ENCODE measurements around the gene MAP7D1.
A peak's percentile ranks its signal among the peaks of the same experiment; 100 is the strongest.

MAP7D1 gene

DNA sequence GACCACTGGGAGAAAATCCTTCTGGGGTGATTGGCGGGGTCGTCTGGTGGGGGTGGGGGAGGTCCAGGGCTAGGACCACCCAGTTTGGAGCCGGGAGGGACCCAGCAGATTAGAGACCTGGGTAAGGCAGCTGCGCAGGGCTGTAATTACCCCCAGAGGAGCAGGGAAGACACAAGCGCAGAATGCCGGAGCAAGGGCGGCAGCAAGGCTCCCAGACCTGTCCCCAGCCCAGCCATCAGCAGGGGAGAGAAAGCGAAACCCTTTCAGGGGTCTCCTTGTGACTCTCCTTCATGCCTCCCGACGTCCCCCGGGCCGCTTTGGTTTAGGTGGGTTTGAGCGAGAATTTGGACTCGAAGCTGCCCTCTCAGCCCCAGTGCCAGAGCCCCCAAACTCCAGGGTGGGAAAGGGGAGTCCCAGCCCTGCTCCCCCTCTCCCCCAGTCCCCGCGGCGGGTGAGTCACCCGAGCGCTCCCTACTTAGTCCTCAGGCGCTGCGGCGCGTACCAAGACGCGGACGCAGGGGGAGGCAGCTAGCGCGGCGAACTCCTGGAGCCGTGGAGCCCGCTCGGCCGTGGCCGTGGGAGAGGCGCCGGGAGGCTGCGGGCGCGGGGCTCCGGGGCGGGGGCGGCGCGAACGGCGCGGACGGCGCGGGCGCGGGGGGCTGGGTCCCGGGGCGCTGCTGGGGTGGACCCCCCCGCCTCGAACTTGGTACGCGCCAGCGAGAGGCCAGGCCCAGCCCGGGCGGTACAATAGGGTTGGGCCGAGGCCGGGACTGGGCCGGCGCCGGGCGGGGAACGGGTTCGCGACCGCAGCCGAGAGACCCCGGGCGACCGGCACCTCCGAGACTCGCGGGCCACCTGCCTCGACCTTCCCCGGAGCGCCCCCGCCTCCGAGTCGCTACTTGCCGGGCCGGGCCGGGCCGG, at the start of gene MAP7D1:
MAP7D1 (plus strand) TSS at position 753 of the 921 bp plus-strand sequence. CDS start 258 bp downstream, outside the sequence.
- peak; percentile 85 to 86 for DNase-seq

GRCh38 chr1:36106269-36106668, 49.7 kb upstream of the MAP7D1 start:
- no peak for DNase-seq

DNA sequence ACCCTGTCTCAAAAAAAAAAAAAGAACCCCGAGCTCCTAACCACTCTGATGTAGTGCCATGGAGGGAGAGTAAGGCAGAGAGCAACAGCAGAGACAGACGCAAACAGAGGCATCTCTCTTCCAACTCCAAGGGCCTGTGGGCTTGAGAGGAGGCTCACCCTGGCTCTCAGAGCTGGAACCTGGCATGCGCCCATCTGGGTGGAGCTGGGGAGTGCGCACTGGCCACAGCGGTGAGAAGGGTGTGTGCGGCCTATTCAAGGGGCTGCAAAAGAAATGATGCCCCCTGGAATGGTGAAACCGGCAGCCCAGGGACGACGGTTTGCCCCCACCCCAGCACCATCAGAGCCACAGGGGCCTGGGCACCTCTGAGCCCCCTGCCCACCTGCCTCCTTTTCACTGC, 48.6 kb upstream of the MAP7D1 start:
- DNase-seq = no peak

DNA sequence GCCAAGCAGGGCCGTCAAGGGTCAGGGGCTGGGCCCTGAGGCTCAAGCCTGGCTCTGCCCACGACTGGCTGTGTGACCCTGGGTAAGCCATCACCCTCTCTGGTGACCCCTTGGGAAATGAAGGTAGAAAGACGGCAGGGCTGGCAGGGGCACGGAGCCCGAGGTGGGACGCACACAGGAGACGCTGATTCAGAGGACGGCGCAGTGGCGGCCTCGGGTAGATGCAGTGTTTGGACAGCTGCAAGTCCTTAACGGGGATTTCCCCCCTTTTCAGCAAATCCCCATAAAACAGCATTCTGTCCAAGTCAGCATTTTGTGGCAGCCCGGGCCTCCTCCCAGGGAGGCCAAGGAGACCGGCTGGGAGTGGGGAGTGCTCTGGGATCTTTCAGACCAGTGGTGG, 47.6 kb upstream of the MAP7D1 start:
- no peak for DNase-seq

DNA sequence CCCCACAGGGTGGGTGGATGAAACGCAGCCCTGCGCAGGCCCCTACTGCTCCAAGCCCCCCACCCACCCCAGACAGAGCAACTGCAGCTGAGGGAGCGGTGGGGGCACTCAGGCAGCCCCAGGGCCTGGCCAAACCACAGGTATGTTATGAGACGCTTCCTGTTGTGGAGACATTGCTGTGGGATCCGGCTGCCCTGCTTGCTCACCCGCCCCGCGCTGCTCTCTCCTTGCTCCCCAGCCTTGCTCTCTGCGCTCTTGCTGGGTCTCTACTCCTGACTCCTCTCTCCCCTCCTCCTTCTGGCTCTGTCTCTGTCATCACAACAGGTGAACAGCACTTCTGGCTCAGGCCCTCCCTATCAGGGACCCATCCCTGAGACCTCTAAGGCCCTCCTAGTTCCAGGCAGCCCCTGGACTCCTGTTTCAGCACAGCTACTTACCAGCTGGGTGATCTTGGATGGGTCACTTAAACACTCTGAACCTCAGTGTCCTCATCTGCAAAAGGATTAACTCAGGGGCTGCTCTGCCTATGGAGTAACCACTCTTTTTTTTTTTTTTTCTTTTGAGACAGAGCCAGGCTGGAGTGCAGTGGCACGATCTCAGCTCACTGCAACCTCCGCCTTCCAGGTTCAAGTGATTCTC, 46.8 kb upstream of the MAP7D1 start:
- DNase-seq = peak in 1 of 2 donors; percentile 30

DNA sequence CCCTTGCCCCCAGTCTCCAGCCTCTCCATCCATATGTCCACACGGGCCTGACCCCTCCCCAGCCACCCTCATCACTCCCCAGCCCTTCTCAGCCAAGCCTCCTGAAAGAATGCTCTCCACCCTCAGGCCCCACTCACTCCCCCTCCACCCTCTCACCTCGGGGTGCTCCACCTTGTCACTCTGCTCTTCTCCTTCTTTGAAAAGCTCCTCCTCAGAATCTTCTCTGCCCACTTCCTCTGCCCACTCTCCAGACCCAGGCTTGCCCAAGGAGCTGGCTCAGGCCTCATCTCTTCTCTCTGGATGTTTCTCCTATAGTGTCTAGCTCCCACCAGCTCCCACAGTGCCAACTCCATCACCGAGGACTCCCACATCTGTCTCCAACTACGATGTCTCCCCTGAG, 44.8 kb upstream of the MAP7D1 start:
- no peak for DNase-seq

GRCh38 chr1:36112823-36113222, 43.1 kb upstream of the MAP7D1 start:
- DNase-seq = no peak

- DNase-seq = no peak
Measured at GRCh38 chr1:36114371-36114770, 41.6 kb upstream of the MAP7D1 start.

DNA sequence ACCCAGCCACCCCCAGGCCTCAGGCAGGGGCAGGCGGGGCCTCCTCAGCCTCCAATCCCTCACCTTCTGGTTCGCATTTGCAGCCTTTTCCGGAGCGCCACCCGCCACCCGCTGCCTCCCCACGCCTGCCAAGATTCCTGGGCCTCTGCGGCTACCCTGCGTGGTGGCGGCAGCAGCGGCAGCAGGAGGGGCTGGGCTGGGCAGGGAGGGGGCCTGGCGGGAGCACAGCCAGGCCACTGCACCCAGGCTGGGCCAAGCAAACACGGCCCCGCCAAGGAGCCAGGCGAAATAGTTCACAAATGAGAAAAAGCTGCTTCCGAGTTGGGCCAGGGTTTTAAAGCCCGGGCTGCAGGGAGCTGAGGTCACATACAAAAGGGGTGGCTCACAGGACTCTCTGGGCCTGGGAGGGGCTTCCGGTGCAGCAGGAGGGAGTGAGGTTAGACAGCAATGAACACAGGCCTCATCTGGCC, 40.7 kb upstream of the MAP7D1 start:
- no peak for DNase-seq

- DNase-seq = no peak
Measured at GRCh38 chr1:36115931-36116330, 40.0 kb upstream of the MAP7D1 start.

DNA sequence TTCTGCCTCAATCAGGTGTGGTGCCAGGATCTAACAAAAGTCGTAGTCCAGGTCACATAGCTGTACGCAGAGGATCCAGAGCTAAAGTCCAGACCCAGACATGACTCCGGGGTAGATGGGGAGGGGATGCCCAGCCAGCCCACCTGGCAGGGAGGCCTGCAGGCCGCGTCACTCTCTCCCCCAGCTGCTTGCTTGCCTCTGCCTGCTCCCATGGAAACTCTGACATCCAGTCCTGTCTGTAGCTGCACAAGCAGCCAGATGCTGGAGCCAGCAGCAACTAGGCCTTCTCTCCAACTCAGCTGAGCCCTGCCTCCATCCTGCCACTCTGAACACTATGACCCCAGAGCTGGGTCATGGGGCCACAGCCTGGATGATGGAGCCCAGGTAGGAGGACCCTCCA, 39.1 kb upstream of the MAP7D1 start:
- DNase-seq = no peak

- DNase-seq = no peak
Measured at GRCh38 chr1:36118447-36119204, 37.3 kb upstream of the MAP7D1 start.

DNA sequence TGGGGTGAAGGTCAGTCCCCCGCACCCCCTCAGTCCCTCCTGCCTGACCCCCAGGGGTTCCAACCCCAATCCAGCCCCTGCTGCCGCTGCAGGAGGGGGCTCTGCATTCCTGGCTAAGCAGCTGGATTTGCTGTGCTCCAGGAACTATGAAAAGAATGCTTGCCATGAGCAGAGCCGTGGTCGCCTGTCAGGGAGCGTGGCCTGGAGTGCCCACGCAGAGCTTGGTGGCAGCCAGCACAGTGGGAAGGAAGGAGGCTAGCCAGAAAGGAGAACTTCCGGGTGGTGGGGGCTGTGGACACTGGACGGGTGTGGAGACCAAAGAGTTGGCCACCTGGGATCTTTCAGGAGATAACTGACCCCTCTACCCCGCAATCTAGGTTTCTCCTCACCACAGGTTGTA, 36.5 kb upstream of the MAP7D1 start:
- DNase-seq = no peak

GRCh38 chr1:36122062-36123030, 33.6 kb upstream of the MAP7D1 start:
- DNase-seq = no peak

GRCh38 chr1:36123356-36123755, 32.6 kb upstream of the MAP7D1 start:
- DNase-seq = no peak

GRCh38 chr1:36124404-36125128, 31.4 kb upstream of the MAP7D1 start:
- no peak for DNase-seq

DNA sequence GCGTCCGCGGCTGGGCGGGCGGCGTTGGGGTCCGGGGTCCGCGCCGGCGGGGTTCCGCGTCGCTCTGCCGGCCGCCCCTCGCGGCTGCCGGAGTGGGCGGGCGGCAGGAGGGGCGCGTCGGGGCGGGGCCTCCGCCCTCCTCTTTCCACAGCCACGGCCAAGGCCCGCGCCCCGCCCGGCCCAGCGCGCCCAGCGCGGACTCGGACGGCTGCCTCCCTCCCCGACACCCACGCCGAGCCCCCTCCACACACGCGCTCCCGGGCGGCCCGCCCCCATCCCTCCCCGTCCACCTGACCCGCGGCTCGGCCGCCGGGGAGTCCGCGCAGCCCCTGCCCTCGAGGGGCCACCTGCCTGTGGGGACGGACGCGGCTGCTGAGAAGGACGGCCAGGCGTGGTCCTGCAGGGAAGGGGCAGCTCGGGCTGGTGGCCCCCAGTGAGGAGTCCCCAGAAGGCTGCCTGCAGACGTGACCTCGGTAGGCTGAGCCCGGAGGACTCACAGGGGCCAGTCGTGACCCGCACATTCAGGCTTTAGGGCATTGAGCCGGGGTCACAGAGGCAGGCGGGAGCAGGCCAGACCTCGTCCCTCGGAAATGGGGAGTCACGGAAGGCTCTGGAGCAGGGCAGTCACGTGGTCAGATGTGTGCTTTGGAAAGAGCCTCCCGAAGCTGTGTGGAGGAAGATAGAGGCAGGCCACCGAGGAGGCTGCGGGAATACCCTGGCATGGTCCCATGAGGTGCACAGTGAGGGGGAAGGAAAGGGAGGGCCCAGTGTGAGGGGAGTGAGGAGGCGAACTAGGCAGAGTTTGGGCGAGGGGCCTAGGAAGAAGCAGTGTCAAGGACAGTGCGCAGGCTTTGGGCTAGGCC, 30.6 kb upstream of the MAP7D1 start, which contains the start of gene COL8A2:
COL8A2 (minus strand) TSS at position 94 of the 863 bp plus-strand sequence. CDS start 24,980 bp downstream, outside the sequence.
- DNase-seq = no peak

GRCh38 chr1:36126005-36126716, 29.8 kb upstream of the MAP7D1 start:
- no peak for DNase-seq

DNA sequence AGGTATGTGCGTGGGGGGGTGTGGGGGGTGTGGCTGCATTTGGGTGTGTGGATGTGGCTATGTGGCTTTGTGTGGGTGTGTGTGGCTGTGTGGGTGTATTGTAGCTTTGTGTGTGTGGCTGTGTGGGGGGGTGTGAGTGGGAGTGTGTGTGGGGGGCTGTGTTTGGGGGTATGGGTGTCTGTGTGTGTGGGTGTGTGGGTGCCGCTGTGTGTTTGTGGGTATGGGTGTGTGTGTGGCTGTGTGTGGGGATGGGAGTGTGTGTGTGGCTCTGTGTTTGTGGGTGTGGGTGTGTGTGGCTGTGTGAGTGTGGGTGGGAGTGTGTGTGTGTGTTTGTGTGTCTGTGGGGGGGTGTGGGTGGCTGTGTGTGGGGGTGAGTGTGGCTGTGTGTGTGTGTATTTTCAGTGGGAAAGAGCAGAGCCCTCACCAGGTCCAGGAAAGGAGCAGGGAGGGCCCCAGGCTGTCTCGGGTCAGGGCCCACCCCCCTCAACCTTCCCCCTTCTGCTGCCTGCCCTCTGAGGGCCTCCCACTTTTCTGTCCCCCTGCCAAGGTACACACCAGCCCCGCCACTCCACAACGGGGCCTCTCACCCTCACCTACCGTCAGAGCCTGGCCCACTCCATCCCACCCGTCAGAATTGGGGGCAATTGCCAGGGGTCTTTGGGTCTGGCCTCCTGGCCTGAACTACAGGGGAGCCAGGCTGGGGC, 29.0 kb upstream of the MAP7D1 start:
- DNase-seq = no peak
